ENCODE data around the gene PRDM15. TPM values are rescaled to one million over a fixed set of nuclear protein-coding genes. Genes with fewer than 3 reads are reported as not detected.

Gene PRDM15
- total RNA-seq, 1 donor from 2014 or later = 5.4 TPM

- Histone ChIP-seq H3K4me3 (ENCODE audit: low read depth, low read length) (no peak overlapping the region), H3K36me3 (ENCODE audit: control insufficient read depth, insufficient read depth, low read length) (no peaks in the 10 kb centered on the region), H3K27me3 (ENCODE audit: control insufficient read depth, insufficient read depth, low read length) (peaks cover 2% of the 10 kb centered on the region)
- DNase-seq (ENCODE audit: low read depth) = no peak
- no peak for TF ChIP-seq CTCF (IDR thresholded peaks at IDR 0.05; ENCODE audit: insufficient read depth, low read length, poor library complexity, severe bottlenecking)
These were observed 104.5 kb downstream of the PRDM15 start for GRCh38 chr21:41774467-41775148.

GRCh38 chr21:41772351-41773080 lies 106.6 kb downstream of the PRDM15 start:
- Histone ChIP-seq H3K36me3 (ENCODE audit: control insufficient read depth, insufficient read depth, low read length) (no peaks in the 10 kb centered on the region), H3K4me3 (ENCODE audit: low read depth, low read length) (no peak overlapping the region), H3K27me3 (ENCODE audit: control insufficient read depth, insufficient read depth, low read length) (peaks cover 2% of the 10 kb centered on the region)
- no peak for DNase-seq (ENCODE audit: low read depth)
- no peak for TF ChIP-seq CTCF (IDR thresholded peaks at IDR 0.05; ENCODE audit: insufficient read depth, low read length, poor library complexity, severe bottlenecking)

GRCh38 chr21:41771625-41771945 lies 107.6 kb downstream of the PRDM15 start:
- Histone ChIP-seq H3K36me3 (ENCODE audit: control insufficient read depth, insufficient read depth, low read length) (no peaks in the 10 kb centered on the region), H3K27me3 (ENCODE audit: control insufficient read depth, insufficient read depth, low read length) (peaks cover 2% of the 10 kb centered on the region), H3K4me3 (ENCODE audit: low read depth, low read length) (no peak overlapping the region)
- DNase-seq (ENCODE audit: low read depth) = no peak
- no peak for TF ChIP-seq CTCF (IDR thresholded peaks at IDR 0.05; ENCODE audit: insufficient read depth, low read length, poor library complexity, severe bottlenecking)

- Histone ChIP-seq H3K27me3 (ENCODE audit: control insufficient read depth, insufficient read depth, low read length) (peaks cover 2% of the 10 kb centered on the region), H3K36me3 (ENCODE audit: control insufficient read depth, insufficient read depth, low read length) (no peaks in the 10 kb centered on the region), H3K4me3 (ENCODE audit: low read depth, low read length) (no peak overlapping the region)
- TF ChIP-seq CTCF (IDR thresholded peaks at IDR 0.05; ENCODE audit: insufficient read depth, low read length, poor library complexity, severe bottlenecking) = no peak
- no peak for DNase-seq (ENCODE audit: low read depth)
These were observed 108.1 kb downstream of the PRDM15 start for GRCh38 chr21:41770901-41771624.

GRCh38 chr21:41769933-41770332 lies 109.2 kb downstream of the PRDM15 start:
- no peaks in the 10 kb centered on the region for H3K27me3 ChIP-seq (ENCODE audit: control insufficient read depth, insufficient read depth, low read length)
- H3K4me3 ChIP-seq (ENCODE audit: low read depth, low read length) = no peak overlapping the region
- no peaks in the 10 kb centered on the region for H3K36me3 ChIP-seq (ENCODE audit: control insufficient read depth, insufficient read depth, low read length)
- DNase-seq (ENCODE audit: low read depth) = no peak
- TF ChIP-seq CTCF (IDR thresholded peaks at IDR 0.05; ENCODE audit: insufficient read depth, low read length, poor library complexity, severe bottlenecking) = no peak

Data from kidney epithelial cell (primary cell).